ENCODE results near the gene DAZAP1. TPM values are rescaled to one million over a fixed set of nuclear protein-coding genes. Genes with fewer than 3 reads are reported as not detected.

Gene DAZAP1
- total RNA-seq, 2 experiments from 2014 or later = 295 to 300 TPM

DNA sequence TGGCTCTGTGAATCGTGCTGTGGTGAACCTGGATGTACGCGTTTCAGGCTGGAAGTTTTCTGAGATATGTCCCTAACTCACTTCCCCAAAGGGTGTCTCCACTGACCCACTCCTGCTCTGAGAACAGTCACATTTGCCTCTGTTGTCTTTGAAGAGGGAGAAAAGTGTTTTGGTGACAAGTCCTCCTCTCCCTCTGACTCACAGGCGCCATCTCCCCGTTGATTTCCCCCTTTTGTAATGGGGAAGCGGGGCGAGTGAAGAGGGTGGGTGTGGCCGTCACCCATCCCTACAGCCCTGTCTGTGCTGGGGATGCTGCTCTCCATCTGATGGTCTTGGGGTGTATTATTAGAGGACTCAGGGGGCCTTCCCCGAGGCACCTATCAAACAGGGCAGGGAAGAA is 52.1 kb downstream of the DAZAP1 start:
- ChIA-PET POLR2A (no interaction called here), CTCF (no interaction called here)

DNA sequence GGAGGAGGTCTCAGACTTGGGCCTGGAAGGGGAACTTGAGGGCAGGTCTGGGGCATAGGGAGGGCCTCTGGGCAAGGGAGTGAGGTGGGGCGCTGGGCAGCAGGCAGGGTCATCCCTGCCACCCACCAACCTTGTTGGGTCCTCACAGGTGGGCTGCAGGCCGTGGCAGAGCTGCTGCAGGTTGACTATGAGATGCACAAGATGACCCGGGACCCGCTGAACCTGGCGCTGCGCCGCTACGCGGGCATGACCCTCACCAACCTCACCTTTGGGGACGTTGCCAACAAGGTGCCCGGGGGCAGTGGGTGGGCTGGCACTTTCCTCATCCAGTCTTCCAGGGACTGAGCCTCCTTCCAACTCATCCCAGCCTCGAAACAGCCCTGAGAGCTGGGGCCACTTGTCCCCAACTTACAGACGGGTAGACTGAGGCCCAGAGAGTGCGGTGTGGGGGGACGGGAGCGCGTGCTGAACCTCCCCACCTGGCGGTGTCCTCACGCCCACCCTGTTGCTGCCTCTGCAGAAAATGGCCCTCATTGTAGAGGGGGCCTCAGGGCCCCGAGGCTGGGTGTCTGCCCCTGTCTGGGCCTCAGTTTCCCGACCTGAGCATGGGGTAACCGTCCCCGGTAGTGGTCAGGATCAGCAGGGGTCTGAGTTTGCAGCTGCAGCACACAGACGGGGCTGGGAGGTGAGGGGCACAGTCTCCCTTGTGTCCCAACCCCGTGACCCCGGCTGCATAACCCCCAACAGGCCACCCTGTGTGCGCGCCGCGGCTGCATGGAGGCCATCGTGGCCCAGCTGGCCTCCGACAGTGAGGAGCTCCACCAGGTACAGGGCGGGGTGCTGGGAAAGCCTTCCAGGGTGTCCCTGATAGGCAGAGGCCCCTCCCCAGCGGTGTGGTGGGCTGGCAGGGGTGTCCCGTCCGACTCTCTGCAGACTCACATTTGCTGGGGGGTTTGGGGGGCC is 52.9 kb downstream of the DAZAP1 start:
- ChIA-PET POLR2A (no interaction called here), CTCF (no interaction called here)

DNA sequence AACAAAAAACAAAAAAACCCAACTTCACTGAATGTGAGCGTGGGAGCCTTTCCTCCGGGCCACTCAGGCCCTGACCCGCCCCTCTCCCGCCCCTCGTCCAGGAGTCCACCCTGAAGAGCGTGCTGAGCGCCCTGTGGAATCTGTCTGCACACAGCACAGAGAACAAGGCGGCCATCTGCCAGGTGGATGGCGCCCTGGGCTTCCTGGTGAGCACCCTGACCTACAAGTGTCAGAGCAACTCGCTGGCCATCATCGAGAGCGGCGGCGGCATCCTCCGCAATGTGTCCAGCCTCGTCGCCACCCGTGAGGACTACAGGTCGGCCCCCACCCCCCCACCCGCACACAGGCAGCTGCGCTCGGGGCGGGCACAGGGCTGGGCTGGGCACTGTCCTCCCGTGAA is 54.5 kb downstream of the DAZAP1 start:
- CTCF ChIA-PET = no interaction called here
- POLR2A ChIA-PET = interaction anchor here (0.6 kb wide), 1 partner anchor 15 kb away, joined by 3 read pairs; no protein-coding TSS in a partner anchor

DNA sequence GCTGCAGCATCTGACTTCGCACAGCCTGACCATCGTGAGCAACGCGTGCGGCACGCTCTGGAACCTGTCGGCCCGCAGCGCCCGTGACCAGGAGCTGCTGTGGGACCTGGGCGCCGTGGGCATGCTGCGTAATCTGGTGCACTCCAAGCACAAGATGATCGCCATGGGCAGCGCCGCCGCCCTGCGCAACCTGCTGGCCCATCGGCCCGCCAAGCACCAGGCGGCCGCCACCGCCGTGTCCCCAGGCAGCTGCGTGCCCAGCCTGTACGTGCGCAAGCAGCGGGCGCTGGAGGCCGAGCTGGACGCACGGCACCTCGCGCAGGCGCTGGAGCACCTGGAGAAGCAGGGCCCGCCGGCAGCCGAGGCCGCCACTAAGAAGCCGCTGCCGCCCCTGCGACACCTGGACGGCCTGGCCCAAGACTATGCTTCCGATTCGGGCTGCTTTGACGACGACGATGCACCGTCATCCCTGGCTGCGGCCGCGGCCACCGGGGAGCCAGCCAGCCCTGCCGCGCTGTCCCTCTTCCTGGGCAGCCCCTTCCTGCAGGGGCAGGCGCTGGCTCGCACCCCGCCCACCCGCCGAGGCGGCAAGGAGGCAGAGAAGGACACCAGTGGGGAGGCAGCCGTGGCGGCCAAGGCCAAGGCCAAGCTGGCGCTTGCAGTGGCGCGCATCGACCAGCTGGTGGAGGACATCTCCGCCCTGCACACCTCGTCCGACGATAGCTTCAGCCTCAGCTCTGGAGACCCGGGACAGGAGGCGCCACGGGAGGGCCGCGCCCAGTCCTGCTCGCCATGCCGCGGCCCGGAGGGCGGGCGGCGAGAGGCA is 58.0 kb downstream of the DAZAP1 start:
- POLR2A ChIA-PET = interaction anchor here (0.5 to 2.3 kb wide), 5 partner anchors 22 to 151 kb away, joined by 3 to 14 read pairs (median 3); no protein-coding TSS in a partner anchor

DNA sequence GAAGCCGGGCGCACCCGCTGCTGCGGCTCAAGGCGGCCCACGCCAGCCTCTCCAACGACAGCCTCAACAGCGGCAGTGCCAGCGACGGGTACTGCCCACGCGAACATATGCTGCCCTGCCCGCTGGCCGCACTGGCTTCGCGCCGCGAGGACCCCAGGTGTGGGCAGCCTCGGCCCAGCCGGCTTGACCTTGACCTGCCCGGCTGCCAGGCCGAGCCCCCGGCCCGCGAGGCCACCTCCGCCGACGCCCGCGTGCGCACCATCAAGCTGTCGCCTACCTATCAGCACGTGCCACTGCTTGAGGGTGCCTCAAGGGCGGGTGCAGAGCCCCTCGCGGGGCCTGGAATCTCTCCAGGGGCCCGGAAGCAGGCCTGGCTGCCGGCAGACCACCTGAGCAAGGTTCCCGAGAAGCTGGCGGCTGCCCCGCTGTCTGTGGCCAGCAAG is 58.7 kb downstream of the DAZAP1 start:
- CTCF ChIA-PET = interaction anchor here (1.1 to 3.0 kb wide), 4 partner anchors 9 to 21 kb away, joined by 3 to 10 read pairs (median 8); no protein-coding TSS in a partner anchor
- POLR2A ChIA-PET = interaction anchor here (0.5 to 2.3 kb wide), 5 partner anchors 22 to 151 kb away, joined by 3 to 14 read pairs (median 3); no protein-coding TSS in a partner anchor

More for the DNA sequence above, 58.0 kb downstream of the DAZAP1 start:
- CTCF ChIA-PET = interaction anchor here (1.1 to 3.0 kb wide), 4 partner anchors 9 to 21 kb away, joined by 3 to 10 read pairs (median 8); no protein-coding TSS in a partner anchor

DNA sequence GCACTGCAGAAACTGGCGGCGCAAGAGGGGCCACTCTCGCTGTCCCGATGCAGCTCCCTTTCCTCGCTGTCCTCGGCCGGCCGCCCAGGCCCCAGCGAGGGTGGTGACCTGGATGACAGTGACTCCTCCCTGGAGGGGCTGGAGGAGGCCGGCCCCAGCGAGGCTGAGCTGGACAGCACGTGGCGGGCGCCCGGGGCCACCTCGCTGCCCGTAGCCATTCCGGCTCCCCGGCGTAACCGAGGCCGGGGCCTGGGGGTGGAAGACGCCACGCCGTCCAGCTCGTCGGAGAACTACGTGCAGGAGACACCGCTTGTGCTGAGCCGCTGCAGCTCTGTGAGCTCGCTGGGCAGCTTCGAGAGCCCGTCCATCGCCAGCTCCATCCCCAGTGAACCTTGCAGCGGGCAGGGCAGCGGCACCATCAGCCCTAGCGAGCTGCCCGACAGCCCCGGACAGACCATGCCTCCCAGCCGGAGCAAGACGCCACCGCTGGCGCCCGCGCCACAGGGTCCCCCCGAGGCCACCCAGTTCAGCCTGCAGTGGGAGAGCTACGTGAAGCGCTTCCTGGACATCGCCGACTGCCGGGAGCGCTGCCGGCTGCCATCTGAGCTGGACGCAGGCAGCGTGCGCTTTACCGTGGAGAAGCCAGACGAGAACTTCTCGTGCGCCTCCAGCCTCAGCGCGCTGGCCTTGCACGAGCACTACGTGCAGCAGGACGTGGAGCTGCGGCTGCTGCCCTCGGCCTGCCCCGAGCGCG is 59.3 kb downstream of the DAZAP1 start:
- POLR2A ChIA-PET = interaction anchor here (0.5 to 2.3 kb wide), 4 partner anchors 23 to 150 kb away, joined by 3 to 14 read pairs (median 3); no protein-coding TSS in a partner anchor
- CTCF ChIA-PET = interaction anchor here (1.1 to 3.0 kb wide), 4 partner anchors 8 to 22 kb away, joined by 3 to 10 read pairs (median 8); no protein-coding TSS in a partner anchor

DNA sequence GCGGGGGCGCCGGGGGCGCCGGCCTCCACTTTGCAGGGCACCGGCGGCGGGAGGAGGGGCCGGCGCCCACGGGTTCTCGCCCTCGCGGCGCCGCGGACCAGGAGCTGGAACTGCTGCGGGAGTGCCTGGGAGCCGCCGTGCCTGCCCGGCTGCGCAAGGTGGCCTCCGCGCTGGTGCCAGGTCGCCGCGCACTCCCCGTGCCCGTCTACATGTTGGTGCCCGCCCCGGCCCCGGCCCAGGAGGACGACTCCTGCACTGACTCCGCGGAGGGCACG is 59.8 kb downstream of the DAZAP1 start:
- POLR2A ChIA-PET = interaction anchor here (2.3 kb wide), 1 partner anchor 24 kb away, joined by 14 read pairs; no protein-coding TSS in a partner anchor
- CTCF ChIA-PET = interaction anchor here (2.2 to 3.0 kb wide), 2 partner anchors 11 to 22 kb away, joined by 8 to 9 read pairs; no protein-coding TSS in a partner anchor

DNA sequence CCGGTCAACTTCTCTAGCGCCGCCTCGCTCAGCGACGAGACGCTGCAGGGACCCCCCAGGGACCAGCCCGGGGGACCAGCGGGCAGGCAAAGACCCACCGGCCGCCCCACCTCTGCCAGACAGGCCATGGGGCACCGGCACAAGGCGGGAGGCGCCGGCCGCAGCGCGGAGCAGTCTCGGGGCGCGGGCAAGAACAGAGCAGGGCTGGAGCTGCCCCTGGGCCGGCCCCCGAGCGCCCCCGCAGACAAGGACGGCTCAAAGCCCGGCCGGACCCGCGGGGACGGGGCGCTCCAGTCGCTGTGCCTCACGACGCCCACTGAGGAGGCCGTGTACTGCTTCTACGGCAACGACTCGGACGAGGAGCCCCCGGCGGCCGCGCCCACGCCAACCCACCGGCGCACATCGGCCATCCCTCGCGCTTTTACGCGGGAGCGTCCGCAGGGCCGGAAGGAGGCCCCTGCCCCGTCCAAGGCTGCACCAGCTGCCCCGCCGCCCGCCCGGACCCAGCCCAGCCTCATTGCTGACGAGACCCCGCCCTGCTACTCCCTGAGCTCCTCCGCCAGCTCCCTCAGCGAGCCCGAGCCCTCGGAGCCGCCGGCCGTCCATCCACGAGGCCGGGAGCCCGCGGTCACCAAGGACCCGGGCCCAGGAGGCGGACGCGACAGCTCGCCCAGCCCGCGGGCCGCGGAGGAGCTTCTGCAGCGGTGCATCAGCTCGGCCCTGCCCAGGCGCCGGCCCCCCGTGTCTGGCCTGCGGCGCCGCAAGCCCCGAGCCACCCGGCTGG is 60.3 kb downstream of the DAZAP1 start:
- ChIA-PET CTCF (interaction anchor here (2.2 to 3.0 kb wide), 2 partner anchors 12 to 23 kb away, joined by 8 to 9 read pairs; no protein-coding TSS in a partner anchor), POLR2A (interaction anchor here (2.3 kb wide), 1 partner anchor 24 kb away, joined by 14 read pairs; no protein-coding TSS in a partner anchor)

DNA sequence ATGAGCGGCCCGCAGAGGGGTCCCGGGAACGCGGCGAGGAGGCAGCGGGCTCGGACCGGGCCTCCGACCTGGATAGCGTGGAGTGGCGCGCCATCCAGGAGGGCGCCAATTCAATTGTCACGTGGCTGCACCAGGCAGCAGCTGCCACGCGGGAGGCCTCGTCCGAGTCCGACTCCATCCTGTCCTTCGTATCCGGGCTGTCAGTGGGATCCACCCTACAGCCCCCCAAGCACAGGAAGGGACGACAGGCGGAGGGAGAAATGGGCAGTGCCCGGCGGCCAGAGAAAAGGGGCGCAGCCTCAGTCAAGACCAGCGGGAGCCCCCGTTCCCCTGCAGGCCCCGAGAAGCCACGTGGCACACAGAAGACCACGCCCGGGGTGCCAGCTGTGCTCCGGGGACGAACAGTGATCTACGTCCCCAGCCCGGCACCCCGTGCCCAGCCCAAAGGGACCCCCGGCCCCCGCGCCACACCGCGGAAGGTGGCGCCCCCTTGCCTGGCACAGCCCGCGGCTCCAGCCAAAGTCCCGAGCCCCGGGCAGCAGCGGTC is 61.0 kb downstream of the DAZAP1 start:
- ChIA-PET POLR2A (interaction anchor here (1.1 kb wide), 1 partner anchor 19 kb away, joined by 3 read pairs; no protein-coding TSS in a partner anchor), CTCF (interaction anchor here (0.6 kb wide), 1 partner anchor 27 kb away, joined by 4 read pairs; no protein-coding TSS in a partner anchor)

DNA sequence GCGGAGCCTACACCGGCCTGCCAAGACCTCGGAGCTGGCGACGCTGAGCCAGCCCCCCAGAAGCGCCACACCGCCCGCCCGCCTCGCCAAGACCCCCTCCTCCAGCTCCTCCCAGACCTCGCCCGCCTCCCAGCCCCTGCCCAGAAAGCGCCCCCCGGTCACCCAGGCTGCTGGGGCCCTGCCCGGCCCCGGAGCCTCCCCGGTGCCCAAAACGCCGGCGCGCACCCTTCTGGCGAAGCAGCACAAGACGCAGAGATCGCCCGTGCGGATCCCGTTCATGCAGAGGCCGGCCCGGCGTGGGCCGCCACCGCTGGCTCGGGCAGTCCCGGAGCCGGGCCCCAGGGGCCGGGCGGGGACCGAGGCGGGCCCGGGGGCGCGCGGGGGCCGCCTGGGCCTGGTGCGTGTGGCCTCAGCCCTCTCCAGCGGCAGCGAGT is 61.5 kb downstream of the DAZAP1 start:
- POLR2A ChIA-PET = interaction anchor here (1.1 kb wide), 1 partner anchor 20 kb away, joined by 3 read pairs; no protein-coding TSS in a partner anchor

DNA sequence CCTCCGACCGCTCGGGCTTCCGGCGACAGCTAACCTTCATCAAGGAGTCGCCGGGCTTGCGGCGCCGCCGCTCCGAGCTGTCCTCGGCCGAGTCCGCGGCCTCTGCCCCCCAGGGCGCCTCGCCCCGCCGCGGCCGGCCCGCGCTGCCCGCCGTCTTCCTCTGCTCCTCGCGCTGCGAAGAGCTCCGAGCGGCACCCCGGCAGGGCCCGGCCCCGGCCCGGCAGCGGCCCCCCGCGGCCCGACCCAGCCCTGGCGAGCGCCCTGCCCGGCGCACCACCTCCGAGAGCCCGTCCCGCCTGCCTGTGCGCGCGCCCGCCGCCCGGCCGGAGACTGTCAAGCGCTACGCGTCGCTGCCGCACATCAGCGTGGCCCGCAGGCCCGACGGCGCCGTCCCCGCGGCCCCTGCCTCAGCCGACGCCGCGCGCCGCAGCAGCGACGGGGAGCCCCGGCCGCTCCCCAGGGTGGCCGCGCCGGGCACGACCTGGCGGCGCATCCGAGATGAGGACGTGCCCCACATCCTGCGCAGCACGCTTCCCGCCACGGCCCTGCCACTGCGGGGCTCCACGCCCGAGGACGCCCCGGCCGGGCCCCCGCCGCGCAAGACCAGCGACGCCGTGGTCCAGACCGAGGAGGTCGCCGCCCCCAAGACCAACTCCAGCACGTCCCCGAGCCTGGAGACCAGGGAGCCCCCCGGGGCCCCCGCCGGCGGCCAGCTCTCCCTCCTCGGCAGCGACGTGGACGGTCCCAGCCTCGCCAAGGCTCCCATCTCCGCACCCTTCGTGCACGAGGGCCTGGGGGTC is 62.1 kb downstream of the DAZAP1 start:
- POLR2A ChIA-PET = interaction anchor here (1.1 kb wide), 1 partner anchor 21 kb away, joined by 3 read pairs; no protein-coding TSS in a partner anchor

More for the DNA sequence above, 61.5 kb downstream of the DAZAP1 start:
- CTCF ChIA-PET = interaction anchor here (0.6 to 0.7 kb wide), 2 partner anchors 27 to 104 kb away, joined by 3 to 4 read pairs; no protein-coding TSS in a partner anchor

DNA sequence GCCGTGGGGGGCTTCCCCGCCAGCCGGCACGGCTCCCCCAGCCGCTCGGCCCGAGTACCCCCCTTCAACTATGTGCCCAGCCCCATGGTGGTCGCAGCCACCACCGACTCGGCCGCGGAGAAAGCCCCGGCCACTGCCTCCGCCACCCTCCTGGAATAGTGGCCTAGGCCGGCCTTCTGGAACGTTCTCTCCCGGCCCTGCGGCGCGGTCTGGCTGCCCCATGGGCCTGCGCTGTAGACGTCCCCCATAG is 62.6 kb downstream of the DAZAP1 start:
- POLR2A ChIA-PET = no interaction called here
- CTCF ChIA-PET = interaction anchor here (0.8 kb wide), 1 partner anchor 22 kb away, joined by 3 read pairs; no protein-coding TSS in a partner anchor

More for the DNA sequence above, 62.1 kb downstream of the DAZAP1 start:
- CTCF ChIA-PET = interaction anchor here (0.6 to 0.8 kb wide), 3 partner anchors 21 to 105 kb away, joined by 3 to 4 read pairs (median 3); no protein-coding TSS in a partner anchor

DNA sequence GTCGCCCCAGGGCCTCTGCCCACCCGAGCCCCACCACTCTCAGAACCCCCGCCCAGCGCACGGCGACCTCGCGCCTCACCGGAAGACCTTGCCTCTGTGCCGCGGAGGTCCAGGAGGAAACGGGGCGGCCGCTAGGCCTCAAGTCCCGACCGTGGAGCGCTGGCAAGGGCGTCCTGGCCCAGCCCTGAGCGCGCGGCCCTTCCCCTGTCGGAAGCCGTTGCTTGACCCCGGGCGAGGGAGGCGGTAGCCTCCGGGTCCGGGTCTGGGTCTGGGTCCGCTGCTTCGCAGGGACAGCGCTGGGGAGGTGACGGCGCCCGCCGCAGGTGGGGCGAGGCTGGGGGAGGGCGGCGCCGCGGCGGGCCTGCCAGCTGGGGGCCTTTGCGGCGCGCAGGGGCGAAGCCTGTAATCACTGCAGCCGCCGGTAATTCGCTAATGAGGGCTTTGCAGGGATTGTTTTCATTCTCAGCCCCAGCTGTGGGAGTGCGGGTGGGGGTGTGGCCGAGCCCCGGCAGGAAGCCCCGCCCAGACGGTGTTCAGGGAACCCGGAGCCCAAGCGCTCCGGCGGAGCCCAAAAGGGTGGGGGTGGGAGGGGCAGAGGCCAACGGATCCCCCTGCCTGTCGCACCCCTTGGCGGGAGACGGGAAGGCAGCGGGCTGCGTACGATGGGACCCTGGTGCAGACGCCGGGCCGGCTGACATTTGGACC is 63.1 kb downstream of the DAZAP1 start:
- CTCF ChIA-PET = interaction anchor here (0.7 to 1.1 kb wide), 5 partner anchors 22 to 87 kb away, joined by 3 to 5 read pairs (median 3); partner anchors contain the start of gene NDUFS7
- POLR2A ChIA-PET = no interaction called here

DNA sequence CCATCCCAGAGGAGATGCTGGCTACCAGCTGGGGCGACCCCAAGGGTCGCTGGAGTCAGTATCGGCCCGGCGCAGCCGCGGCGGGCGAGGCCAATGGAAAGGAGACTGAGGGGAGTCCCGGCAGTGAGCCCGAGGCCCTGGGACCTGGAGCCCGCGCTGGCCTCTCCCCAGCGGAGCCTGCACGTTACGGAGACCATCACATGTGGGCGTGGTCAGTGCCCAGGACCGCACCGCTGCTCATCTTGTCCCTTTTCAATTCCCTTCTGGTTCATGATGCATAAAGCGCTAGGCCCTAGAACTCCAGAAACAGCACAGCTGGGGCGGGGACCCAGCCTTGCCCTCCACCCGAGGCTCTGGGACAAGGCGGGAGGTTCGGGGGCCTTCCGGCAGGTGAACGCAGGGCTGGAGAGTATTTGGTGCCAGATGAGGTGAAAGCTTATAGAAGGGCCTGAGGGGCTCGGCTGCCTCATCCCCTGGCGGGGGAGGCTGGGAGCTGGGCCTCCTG is 63.7 kb downstream of the DAZAP1 start:
- CTCF ChIA-PET = interaction anchor here (0.7 to 1.3 kb wide), 6 partner anchors 16 to 88 kb away, joined by 3 to 5 read pairs (median 3); partner anchors contain the start of gene NDUFS7

DNA sequence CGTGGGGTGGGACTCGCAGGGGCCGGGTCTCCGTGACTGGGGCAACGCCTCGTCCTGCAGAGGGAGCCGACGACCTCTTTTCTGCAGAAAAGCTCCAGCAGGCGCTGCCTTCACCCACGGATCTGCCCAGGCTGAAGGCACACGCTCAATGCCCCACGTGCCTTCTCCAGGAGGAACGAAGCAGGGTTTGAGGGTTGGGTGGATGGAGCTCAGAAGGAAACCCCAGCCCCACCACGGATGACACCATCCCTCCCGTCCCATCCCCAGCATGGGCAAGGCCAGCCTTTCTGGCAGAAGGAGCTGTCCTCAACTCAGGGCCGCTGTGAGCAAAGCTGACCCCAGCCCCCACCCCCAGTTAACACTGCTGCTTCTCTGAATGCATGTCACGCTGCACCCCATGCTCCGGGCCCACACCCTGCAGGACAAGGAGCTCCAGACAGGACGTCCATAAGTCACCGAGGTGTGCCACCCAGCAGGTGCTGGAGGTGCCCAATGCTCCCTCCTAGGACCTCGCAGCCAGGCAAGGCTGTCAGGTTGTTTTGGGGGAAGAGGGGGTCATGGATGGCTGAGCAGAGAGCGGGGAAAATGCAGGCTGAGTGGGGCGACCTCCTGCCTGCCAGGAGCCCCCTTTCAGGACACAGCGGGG is 64.3 kb downstream of the DAZAP1 start:
- ChIA-PET CTCF (interaction anchor here (0.7 to 1.3 kb wide), 6 partner anchors 16 to 88 kb away, joined by 3 to 5 read pairs (median 3); partner anchors contain the start of gene NDUFS7), POLR2A (interaction anchor here (0.6 to 0.8 kb wide), 2 partner anchors 33 to 71 kb away, joined by 3 to 4 read pairs; no protein-coding TSS in a partner anchor)

More for the DNA sequence above, 63.7 kb downstream of the DAZAP1 start:
- POLR2A ChIA-PET = interaction anchor here (0.6 kb wide), 1 partner anchor 71 kb away, joined by 3 read pairs; no protein-coding TSS in a partner anchor
